ENCODE results near the gene LAMC3. TPM values are rescaled to one million over a fixed set of nuclear protein-coding genes. Genes with fewer than 3 reads are reported as not detected.

LAMC3 gene
- polyA plus RNA-seq, 1 donor: 1.9 TPM

DNA sequence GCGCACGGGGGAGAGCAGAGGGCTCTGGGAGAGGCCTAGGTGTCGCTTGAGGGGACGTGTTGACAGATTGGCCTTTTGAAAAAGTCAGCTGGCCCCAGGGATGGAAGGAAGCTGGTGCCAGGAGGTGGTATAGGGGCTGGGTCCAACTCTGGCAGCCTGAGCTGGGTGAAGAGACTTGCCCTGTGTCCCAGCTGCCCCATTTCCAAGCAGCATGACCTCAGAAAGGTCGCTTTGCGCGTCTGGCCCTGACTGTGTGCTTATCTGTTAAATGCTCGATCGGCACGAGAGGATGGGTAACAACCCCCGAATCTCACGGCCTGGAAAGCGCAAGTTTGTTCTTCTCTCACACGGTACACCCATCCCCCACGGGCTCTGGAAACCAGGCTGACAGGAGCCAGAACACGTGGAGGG lies 31.2 kb upstream of the LAMC3 start:
- no peak for DNase-seq (ENCODE audit: low read depth)

DNA sequence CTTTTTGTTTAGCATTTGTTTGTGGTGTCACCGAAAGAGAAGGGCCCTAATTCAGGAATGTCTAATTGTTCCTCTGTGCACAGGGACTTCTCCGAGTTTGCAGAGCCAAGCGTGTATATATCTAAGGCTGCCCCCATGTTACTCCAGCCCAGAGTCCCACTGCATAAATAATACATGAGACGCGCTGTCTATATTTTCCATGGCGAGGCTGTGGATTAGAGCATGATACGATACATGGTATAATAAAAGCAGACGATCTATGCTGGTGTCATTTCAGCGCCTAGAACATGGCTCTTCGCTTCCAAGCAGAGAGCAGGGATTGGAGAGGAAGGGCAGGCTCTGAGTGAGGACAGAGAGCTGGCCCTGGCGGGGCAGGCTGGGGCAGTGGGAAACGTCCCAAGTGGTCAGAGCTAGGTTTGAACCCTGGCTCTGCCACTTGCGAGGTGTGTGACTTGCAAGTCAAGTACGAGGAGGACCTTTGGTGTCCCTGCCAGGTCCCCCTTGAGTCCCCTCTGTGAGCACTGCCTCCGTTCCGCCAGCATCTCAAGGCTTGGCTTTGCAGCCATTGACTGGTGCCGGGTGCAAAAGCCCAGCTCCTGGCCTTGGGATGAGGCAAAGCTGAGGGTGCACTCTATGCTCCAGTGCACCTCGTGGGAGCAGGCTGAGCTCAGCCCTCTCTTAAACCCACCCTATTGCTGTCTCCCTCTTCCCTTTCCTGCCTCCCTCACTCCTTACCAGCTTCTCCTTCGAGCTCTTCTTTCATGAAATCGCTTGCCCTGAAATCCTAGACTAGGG lies 29.2 kb upstream of the LAMC3 start:
- DNase-seq (ENCODE audit: low read depth): no peak

DNA sequence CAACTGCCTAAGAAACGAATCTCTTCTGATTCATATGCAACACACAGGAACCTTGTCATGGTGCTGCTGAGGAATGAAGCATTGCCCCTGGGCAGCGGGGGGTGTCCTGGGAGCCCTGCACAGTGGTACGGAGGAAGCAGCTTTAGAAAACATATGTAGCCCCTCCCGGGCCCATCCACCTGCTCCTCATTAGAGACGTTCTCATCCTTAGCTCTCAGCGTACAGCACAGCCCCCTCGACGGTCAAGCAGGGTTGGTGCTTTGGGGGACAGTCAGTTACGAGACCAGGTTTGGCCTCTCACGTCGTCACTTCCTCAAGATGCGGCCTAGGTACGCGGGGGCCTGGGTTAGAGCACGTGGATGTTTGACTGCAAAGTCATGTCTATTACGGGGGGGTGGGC lies 28.4 kb upstream of the LAMC3 start:
- no peak for DNase-seq (ENCODE audit: low read depth)

DNA sequence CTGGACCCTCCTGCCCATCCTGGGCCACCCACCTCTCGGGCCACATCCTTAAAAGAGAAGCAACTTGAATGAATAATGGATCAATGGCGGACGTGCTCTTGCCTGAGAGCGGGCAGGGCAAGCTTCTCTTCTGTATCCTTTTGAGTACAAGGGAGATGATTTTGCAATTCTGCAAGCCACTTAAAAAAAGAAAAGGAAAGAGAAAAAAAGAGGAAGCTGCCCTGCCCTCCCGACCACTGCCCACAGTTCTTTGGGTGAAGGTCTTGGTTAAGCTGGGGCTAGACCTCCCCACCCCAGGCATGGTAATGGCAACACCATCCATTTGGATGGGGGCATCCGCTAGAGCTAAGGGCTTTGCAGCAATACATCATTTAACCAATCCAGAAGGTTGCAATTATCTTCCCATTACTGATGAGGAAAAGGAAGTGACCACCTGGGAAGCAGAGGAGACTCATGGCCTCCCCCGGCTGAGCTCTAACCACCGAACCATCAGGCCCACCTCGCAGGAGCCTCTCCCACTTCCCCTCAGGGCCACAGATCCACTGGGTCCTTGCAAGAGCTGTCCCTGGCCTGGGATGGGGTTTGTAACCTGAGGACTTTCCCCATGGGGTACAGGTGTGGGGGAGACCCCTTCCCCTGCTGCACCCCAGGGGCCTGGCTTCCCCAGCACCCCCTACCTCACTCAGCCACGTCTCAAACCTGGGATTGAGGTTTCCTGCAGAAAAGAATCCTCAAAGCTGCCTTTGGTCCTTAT lies 27.8 kb upstream of the LAMC3 start:
- DNase-seq (ENCODE audit: low read depth): no peak

DNA sequence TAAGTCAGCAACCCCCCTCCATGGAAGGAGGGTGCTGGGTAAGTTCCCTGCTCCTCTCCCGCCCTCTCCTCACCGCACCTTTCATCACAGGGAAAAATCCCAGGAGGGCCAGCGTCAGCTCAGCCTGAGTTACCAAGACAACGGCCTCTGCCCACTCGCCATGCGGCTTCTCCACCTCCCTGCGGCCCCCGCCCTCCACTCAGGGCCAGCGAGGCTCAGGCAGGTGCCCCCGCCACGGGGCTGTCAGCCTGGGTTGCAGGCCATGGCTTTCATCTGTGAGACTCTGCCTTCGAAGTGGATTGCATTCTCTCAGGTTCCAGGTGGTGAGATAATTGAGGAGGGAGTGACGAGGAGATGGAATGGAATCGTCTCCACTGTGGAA lies 27.2 kb upstream of the LAMC3 start:
- no peak for DNase-seq (ENCODE audit: low read depth)

DNA sequence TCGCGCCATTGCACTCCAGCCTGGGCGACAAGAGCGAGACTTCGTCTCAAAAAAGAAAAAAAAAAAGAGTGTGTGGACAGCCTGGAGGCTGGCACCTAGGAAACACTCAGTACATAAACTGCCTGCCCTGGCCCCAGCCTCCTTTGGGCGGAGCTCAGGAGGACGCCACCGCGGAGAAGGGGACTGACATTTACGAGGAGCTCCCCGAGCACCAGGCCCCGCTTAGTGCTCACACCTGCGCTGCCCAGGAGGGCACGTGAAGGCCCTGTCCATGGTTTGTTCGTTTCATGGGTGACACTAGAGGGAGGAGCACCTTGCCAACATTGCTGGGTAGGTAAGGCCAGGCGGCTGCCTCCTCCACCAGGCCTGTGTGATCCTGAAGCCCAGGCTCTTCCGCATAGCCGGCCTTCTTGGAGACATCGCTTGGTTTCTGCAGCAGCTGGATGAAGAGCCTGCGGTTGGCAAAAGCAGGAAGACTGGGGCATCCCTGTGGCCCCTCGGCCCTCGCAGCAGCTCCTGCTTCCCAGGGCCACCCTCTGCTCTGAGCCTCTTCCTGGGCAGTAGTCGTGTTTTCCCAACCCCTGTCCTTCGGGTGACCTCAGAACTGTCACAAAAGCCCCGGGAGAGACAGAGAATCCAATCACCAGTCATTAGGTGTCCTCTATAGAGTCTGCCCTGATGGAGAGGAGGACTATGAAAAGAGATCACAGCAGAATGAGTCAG lies 26.2 kb upstream of the LAMC3 start:
- no peak for DNase-seq (ENCODE audit: low read depth)

DNA sequence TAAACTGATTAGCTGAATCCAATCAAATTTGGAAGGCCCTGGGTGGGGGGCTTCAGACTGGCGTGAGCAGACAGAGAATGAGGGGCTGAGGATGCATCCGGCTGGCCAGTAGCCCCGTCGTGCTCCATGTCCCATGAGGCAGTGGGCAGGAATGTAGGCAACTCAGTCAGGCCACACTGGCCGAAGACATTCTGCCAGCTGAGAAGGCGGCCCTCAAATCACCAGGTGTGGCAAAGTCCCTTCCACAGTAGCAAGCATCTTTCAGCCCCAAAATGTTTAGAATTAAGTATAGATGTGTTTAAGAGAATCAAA lies 25.7 kb upstream of the LAMC3 start:
- no peak for DNase-seq (ENCODE audit: low read depth)

DNA sequence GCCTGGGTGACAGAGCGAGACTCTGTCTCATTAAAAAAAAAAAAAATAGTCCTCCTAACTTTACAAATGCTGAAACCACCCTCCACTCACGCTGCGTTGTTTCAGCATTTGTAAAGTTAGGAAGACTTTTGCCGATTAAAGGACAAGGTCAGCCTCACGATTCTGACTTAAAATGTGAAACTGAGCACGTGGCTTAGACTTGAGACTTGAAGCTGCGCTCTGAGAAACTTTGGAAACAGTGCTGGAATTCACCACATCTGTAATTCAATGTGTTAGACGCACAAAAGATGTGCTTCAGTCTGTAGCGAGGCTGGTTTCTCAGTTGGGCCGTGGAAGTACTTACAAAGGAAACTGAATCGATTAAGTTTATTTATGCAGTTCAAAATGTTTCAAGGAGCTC lies 25.0 kb upstream of the LAMC3 start:
- DNase-seq (ENCODE audit: low read depth): no peak

DNA sequence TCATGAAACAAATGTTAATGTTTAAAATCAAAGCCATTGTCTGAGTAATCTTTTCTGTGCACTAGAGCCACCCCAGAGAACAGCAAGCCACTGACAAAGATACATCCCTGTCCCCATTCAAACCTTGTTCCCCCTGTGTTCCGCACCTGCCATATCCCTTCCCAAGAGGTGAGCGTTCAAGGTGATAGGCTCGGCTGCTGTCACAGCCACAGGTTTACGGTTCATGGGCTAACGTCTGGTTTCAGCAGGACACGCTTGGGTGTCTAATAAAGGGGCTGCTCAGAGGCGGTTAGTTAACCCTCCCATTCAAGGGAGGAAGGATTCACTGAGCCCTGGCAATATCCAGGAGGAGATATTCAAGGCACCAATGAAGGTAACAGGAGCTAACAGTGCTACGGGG lies 24.5 kb upstream of the LAMC3 start:
- no peak for DNase-seq (ENCODE audit: low read depth)

DNA sequence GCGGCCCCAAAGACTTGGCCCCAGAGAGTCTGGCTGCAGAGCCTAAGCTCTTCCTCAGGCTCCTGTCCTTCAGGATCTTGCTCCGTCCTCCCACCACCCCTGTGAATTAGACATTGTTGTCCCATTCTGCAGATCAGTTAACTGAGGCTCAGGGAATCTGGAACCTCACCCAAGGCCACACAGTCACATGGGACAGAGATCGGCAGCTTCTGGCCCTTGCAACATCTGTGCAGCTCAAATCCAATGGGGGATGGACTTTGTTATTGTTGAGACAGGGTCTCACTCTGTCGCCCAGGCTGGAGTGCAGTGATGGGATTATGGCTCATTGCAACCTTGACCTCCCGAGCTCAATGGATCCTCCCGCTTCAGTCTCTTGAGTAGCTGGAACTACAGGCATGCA lies 23.9 kb upstream of the LAMC3 start:
- DNase-seq (ENCODE audit: low read depth): no peak

DNA sequence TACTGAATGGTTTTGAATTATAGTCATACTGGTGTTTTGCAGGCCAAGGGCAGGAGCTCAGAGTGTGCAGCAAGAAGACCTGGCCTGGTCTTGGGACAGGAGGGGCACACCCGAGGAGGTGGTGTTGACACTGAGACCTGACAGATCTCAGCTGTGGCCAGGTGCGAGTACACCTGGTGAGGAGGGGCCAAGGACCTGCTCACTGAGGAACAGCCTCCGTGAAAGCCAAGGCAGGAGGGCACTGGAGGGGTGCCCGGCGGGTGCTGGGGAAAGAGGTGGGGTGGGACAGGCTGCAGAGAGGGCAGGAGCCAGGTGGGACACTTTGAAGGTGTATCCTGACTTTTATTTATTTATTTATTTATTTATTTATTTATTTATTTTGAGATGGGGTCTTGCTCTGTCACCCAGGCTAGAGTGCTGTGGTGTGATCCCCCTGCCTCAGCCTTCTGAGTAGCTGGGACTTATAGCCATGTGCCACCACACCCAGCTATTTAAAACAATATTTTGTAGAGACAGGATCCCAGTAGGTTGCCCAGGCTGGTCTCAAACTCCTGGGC lies 23.3 kb upstream of the LAMC3 start:
- no peak for DNase-seq (ENCODE audit: low read depth)

DNA sequence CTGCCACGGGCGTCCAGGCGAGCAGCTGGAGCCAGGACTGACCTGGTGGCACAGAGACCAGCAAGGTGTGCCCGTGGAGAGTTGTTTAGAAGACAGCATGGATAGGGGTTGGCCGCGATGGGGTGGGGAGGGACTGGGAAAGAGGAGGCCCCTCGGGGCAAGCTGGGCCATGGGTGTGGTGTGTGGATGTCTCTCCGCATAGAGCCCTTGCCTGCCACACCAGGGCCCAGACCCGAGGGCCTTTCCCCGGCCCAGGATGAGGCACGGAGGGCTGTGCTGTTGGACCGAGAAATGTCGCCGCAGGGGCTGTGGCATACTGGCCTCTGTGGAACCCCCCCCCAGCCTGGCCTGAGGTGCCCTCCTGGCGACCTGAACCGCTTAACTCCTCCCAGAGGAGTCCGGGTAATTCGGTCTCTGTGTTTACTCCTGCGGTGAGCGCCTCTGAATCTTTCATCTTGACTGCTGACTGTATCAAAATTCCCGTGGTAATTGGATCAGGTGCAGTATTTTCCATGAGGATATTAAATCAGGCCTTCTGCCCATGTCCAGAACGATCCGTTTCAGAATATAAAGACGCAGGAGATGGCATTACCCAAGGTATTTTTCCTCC lies 22.5 kb upstream of the LAMC3 start:
- no peak for DNase-seq (ENCODE audit: low read depth)

DNA sequence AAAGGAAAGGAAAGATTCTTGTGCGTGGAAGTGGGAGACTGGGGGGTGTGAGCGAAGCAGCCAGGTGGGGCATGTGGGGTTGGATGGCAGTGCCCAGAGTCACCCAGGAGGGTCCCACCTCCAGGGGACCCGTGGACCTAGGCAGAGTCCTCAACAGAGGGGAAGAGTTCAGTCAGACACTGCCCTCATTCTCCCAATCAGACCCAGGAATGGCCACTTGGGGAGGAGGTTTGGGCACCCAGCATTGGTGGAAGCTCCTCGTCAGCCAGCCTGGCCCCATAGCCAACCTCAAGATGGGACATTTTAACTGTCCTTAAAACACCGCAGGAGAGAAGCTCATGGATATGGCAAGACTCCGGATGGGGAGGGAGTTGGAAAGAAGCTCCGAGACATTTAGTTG lies 21.9 kb upstream of the LAMC3 start:
- DNase-seq (ENCODE audit: low read depth): no peak

DNA sequence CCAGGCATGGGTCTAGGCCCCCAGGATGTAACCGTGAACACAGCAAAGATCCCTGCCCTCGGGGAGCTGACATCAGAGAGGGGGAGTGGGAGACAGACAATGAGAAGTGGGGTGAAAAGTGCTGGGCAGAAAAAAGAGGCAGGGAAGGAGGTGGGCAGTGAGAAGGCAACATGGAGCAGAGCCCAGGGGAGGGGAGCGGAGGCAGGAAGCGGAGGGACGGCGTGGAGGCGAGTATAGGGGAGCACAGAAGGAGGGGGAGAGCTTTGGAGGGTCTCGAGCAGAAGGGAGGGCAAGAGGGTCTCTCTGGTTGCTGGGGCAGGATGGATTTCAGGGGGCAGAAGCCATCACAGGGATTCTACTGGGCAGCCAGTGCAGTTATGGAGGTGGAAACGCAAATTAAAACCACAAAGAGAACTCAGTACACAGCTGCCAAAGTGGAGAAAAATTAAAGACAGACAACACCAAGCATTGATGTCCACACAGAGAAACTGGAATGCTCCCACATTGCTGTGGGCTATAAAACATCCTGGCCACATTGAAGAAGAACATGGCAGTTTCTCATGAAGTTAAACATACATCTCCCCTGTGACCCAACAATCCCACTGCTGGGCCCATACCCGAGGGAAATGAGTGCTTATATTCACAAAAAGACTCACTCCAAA lies 21.1 kb upstream of the LAMC3 start:
- no peak for DNase-seq (ENCODE audit: low read depth)

DNA sequence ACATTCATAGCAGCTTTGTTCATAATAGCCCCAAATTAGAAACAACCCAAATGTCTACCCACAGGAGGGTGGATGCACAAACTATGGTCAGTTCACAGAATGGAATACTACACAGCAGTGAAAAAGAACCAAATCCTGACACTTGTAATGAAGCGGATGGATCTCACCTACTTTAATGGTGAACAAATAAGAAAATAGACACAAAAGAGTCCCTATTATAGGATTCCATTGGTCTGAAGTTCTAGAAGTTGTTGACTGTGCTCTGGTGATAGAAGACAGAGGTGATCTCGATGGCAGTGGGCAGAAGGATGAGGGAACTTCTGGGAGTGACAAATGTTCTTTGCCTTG lies 20.6 kb upstream of the LAMC3 start:
- DNase-seq (ENCODE audit: low read depth): no peak

DNA sequence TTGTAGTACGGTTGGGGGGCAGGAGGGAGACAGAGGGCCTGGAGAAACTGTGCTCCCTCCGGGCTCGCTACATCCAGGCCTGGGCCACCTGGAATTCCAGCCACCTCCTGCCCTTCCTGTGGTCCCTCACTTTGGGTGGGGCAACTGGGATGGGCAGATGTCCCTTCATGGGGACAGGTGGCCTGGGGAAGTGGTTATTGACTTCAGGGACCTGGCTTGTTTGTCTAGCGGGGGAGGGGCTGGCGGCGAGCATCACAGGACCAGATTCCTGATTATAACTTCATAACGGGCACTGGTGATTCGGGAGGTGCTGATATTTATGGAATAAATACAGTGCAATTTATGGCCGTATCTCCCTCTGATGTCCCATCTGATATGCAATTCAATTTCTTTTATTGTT lies 20.1 kb upstream of the LAMC3 start:
- no peak for DNase-seq (ENCODE audit: low read depth)

DNA sequence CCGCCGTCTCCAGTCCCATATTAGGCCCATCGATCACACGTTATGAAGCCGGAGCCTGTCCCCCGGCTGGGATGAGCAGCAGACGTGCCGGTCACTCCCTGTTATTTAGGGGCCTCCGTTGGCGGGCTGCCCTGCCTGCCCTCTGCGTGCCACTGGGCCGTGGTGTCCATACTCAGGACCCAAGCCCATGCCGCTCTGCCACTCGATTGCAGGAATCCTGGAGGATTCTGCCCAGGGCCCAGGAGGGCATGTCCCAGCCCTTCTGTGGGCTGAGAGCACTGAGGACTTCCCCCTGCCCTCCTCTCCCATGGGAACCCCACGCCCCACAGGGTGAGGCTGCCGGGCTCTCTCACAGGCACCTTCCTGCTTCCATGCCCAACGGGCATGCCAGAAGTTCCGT lies 19.6 kb upstream of the LAMC3 start:
- DNase-seq (ENCODE audit: low read depth): no peak

DNA sequence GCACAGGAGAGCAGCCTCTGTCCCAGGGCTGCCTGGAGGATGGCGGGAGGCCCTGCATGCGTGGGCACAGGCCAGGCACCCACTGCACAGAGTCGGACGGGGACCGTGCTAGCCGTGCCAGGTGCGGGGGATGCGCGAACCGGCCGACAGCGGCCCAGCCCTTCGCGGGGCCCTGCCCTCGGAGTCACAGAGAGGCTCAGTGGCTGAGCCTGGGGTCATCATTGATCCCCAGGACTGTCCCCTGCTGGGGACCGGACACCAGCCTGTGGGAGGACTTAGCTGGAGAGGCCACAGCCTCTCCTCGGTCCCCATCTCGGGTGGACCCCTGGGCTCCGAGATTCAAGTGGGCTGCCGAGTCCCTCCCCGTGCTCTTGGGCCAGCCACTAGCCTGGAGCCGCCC lies 19.1 kb upstream of the LAMC3 start:
- DNase-seq (ENCODE audit: low read depth): no peak

DNA sequence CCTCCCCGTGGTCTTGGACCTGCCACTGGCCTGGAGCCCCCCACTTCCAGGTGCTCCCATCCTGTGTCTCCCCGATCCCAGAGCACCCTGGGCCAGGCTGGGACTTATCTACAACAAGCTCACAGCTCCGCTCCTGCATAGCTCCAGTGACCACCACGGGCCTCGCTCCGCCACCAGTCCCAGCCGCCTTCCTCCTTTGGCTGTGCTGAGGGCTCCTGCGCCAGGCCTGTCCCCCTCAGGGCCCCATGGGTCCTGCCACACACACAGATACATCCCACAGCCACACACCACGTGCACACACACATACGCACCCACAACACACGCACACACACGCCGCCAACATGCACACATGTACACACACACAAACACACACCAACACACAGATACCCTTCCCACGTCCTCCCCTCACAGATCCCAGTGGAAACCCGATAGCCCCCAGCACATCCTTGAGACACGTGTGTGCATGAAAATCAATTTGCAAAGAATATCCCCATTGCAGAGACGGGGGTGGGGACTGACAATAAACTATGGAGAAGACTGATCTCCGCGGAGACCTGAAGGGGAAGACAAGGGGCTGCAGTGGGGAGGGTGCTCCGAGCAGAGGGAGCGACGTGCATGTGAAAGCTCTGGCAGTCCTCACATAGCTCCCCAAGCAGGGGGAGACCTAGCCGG lies 18.5 kb upstream of the LAMC3 start:
- no peak for DNase-seq (ENCODE audit: low read depth)

DNA sequence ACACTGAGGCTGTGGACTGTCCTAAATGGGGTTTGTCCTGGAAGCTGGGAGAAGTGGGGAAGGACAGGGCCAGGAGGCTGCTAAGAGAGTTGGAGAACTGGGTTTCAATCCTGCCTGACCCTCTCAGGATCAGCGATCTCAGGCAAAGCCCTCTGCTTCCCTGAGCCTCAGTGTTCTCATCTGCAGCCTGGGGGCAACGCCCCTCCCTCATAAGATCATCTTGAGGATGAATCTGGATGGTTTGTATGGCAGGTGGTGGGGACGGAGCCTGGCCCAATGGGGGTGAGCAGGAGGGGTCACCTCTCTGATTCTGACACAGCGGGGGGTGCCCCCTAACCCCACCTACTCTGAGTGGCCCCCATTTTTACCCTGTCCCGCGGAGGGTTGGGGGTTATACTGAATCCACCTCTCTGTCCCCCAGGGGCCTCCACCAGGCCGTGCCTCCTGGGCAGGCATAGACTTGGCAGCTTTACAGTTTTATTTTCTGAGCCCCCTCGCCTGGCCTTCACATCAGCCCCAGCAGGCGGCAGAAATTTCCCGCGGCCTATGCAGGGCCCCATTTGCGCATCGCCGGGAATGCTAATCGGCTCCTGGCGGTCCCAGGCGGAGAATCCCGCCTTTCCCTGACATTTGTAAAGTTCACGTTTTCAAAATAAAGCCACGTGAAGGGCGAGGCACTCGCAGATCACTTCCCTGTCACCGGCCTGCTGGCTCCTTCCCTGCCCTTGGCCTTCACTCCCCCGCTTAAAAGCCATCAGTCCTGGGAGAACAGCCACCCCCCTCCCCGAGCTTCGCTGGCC lies 17.8 kb upstream of the LAMC3 start:
- no peak for DNase-seq (ENCODE audit: low read depth)
